Measurements from ENCODE around the gene ZNF425.

ZNF425 gene

GRCh38 chr7:149074116-149074885 lies 51.8 kb downstream of the ZNF425 start:
- H3K36me3 ChIP-seq = peaks cover 49% of the 10 kb centered on the region
- no peak overlapping the region for H3K27ac ChIP-seq
- H3K27me3 ChIP-seq (ENCODE audit: insufficient read depth, low read depth, severe bottlenecking) = no peaks in the 10 kb centered on the region
- no peak overlapping the region for H3K4me3 ChIP-seq (ENCODE audit: low read depth, low read length)
- TF ChIP-seq CTCF (IDR thresholded peaks at IDR 0.05; ENCODE audit: low read depth, low read length) = no peak
- no peak for DNase-seq
- H3K9me3 ChIP-seq (ENCODE audit: severe bottlenecking) = no peaks in the 10 kb centered on the region

- no peak for DNase-seq
- no peak for TF ChIP-seq CTCF (IDR thresholded peaks at IDR 0.05; ENCODE audit: low read depth, low read length)
- Histone ChIP-seq H3K4me3 (ENCODE audit: low read depth, low read length) (no peak overlapping the region), H3K9me3 (ENCODE audit: severe bottlenecking) (no peaks in the 10 kb centered on the region), H3K27me3 (ENCODE audit: insufficient read depth, low read depth, severe bottlenecking) (no peaks in the 10 kb centered on the region), H3K27ac (no peak overlapping the region), H3K36me3 (peaks cover 56% of the 10 kb centered on the region)
These were observed 53.7 kb downstream of the ZNF425 start for GRCh38 chr7:149072438-149072775.

- DNase-seq = peak; percentile 29
These were observed 54.3 kb downstream of the ZNF425 start for GRCh38 chr7:149071641-149072437.

GRCh38 chr7:149071182-149071635 lies 54.9 kb downstream of the ZNF425 start:
- Histone ChIP-seq H3K9me3 (ENCODE audit: severe bottlenecking) (no peaks in the 10 kb centered on the region), H3K36me3 (peaks cover 54% of the 10 kb centered on the region), H3K4me3 (ENCODE audit: low read depth, low read length) (no peak overlapping the region), H3K27ac (no peak overlapping the region), H3K27me3 (ENCODE audit: insufficient read depth, low read depth, severe bottlenecking) (no peaks in the 10 kb centered on the region)
- TF ChIP-seq CTCF (IDR thresholded peaks at IDR 0.05; ENCODE audit: low read depth, low read length) = no peak
- DNase-seq = no peak

More at GRCh38 chr7:149071641-149072437, 54.3 kb downstream of the ZNF425 start:
- Histone ChIP-seq H3K36me3 (peaks cover 55% of the 10 kb centered on the region), H3K4me3 (ENCODE audit: low read depth, low read length) (no peak overlapping the region), H3K27ac (no peak overlapping the region), H3K27me3 (ENCODE audit: insufficient read depth, low read depth, severe bottlenecking) (no peaks in the 10 kb centered on the region), H3K9me3 (ENCODE audit: severe bottlenecking) (no peaks in the 10 kb centered on the region)
- TF ChIP-seq CTCF (IDR thresholded peaks at IDR 0.05; ENCODE audit: low read depth, low read length) = peak; percentile 59

- TF ChIP-seq CTCF (IDR thresholded peaks at IDR 0.05; ENCODE audit: low read depth, low read length) = no peak
- no peak overlapping the region for H3K4me3 ChIP-seq (ENCODE audit: low read depth, low read length)
- peaks cover 54% of the 10 kb centered on the region for H3K36me3 ChIP-seq
- DNase-seq = no peak
- H3K9me3 ChIP-seq (ENCODE audit: severe bottlenecking) = no peaks in the 10 kb centered on the region
- no peaks in the 10 kb centered on the region for H3K27me3 ChIP-seq (ENCODE audit: insufficient read depth, low read depth, severe bottlenecking)
- H3K27ac ChIP-seq = no peak overlapping the region
These were observed 55.6 kb downstream of the ZNF425 start for GRCh38 chr7:149070372-149071125.
